Astrocyte of the cerebellum (primary cell): ENCODE results near the gene CLIC5.

Experiments
- DNase-seq: peaks from one replicate; pipeline ENCODE4 v3.0.0-alpha.2; 2011; ENCODE audit warnings: low read depth
- H3K4me3 ChIP-seq: 2 replicates; pipeline ENCODE4 v1.5.1; 2011; ENCODE audit warnings: mild to moderate bottlenecking, low read depth, low read length, moderate library complexity
- CTCF ChIP-seq: IDR thresholded peaks from 2 replicates; pipeline ENCODE4 v1.5.1; 2012; ENCODE audit warnings: low read length, low read depth, moderate library complexity, mild to moderate bottlenecking; ENCODE audit errors: missing control alignments
- in situ Hi-C: cut with HindIII; loops from 2 replicates; pipeline ENCODE4 v1.10.0; 2017; ENCODE audit warnings: low sequenced_read_pairs

The CLIC5 gene

GRCh38 chr6:45857827-45858226, 157.8 kb downstream of the CLIC5 start:
- TF ChIP-seq CTCF, result no peak
- DNase-seq, result no peak
- in situ Hi-C loops, result no loop called here
- no peak overlapping the region for H3K4me3 ChIP-seq

GRCh38 chr6:45855642-45856394, 159.8 kb downstream of the CLIC5 start:
- H3K4me3 ChIP-seq, result no peak overlapping the region
- no peak for DNase-seq
- in situ Hi-C loops, result no loop called here
- no peak for TF ChIP-seq CTCF

GRCh38 chr6:45854149-45854742, 161.4 kb downstream of the CLIC5 start:
- no peak for TF ChIP-seq CTCF
- in situ Hi-C loops, result no loop called here
- no peak for DNase-seq
- no peak overlapping the region for H3K4me3 ChIP-seq

GRCh38 chr6:45851034-45851400, 164.6 kb downstream of the CLIC5 start:
- TF ChIP-seq CTCF, result no peak
- in situ Hi-C loops, result no loop called here
- no peak overlapping the region for H3K4me3 ChIP-seq
- no peak for DNase-seq

- DNase-seq, result no peak
- in situ Hi-C loops, result no loop called here
These were observed 165.2 kb downstream of the CLIC5 start for GRCh38 chr6:45850378-45851033.

GRCh38 chr6:45845567-45845966, 170.1 kb downstream of the CLIC5 start:
- no peak overlapping the region for H3K4me3 ChIP-seq
- in situ Hi-C loops, result no loop called here
- no peak for TF ChIP-seq CTCF
- DNase-seq, result no peak

More at GRCh38 chr6:45850378-45851033, 165.2 kb downstream of the CLIC5 start:
- TF ChIP-seq CTCF, result no peak
- H3K4me3 ChIP-seq, result no peak overlapping the region
